ENCODE measurements around the gene TMEM151B.

- TF ChIP-seq CTCF (IDR thresholded peaks at IDR 0.05) (no peak), POLR2AphosphoS5 (IDR thresholded peaks at IDR 0.05) (no peak), POLR2A (IDR thresholded peaks at IDR 0.05) (no peak), EP300 (IDR thresholded peaks at IDR 0.05) (no peak)
Observed at GRCh38 chr6:44250718-44251123, 19.5 kb upstream of the TMEM151B start.

Data from upper lobe of left lung (tissue), 4 donors.